ENCODE measurements around the gene TMPRSS3. TPM values are rescaled to one million over a fixed set of nuclear protein-coding genes. Genes with fewer than 3 reads are reported as not detected.

TMPRSS3 gene
- total RNA-seq, 1 experiment from 2014 or later: 4.3 TPM

- Histone ChIP-seq H3K9me2 (ENCODE audit: insufficient read depth) (no peaks in the 10 kb centered on the region), H3K4me1 (replicated peaks; ENCODE audit: insufficient read depth) (no peaks in the 10 kb centered on the region), H3K27ac (no peak overlapping the region), H3K9me3 (ENCODE audit: insufficient read depth, low read depth) (no peaks in the 10 kb centered on the region), H2AFZ (no peak overlapping the region), H4K20me1 (ENCODE audit: insufficient read depth) (no peaks in the 10 kb centered on the region), H3K79me2 (ENCODE audit: low read depth) (no peaks in the 10 kb centered on the region), H3K27me3 (ENCODE audit: insufficient read depth, low read depth) (no peaks in the 10 kb centered on the region), H3K4me3 (no peak overlapping the region), H3K4me2 (no peak overlapping the region), H3K36me3 (ENCODE audit: low read depth) (no peaks in the 10 kb centered on the region), H3F3A (ENCODE audit: insufficient read depth, low read depth) (no peaks in the 10 kb centered on the region)
- ChIA-PET CTCF (no interaction called here), POLR2A (ENCODE audit: unreplicated experiment) (no interaction called here)
- TF ChIP-seq EZH2 (IDR thresholded peaks at IDR 0.05; ENCODE audit: low read depth): no peak
- DNase-seq: no peak
- intact Hi-C loops (cut with micrococcal nuclease; ENCODE audit: unreplicated experiment): no loop called here
- BruUV-seq (replicated peaks): no TSS peak
These were observed 18.5 kb downstream of the TMPRSS3 start for GRCh38 chr21:42377211-42377950.

GRCh38 chr21:42376338-42376982 lies 19.4 kb downstream of the TMPRSS3 start:
- ChIA-PET CTCF (interaction anchor here (0.6 kb wide), 1 partner anchor 58 kb away, joined by 4 read pairs; no protein-coding TSS in a partner anchor), POLR2A (ENCODE audit: unreplicated experiment) (no interaction called here)
- intact Hi-C loops (cut with micrococcal nuclease; ENCODE audit: unreplicated experiment): no loop called here
- Histone ChIP-seq H3K27me3 (ENCODE audit: insufficient read depth, low read depth) (no peaks in the 10 kb centered on the region), H4K20me1 (ENCODE audit: insufficient read depth) (no peaks in the 10 kb centered on the region), H3K9me3 (ENCODE audit: insufficient read depth, low read depth) (no peaks in the 10 kb centered on the region), H2AFZ (no peak overlapping the region), H3K4me2 (no peak overlapping the region), H3F3A (ENCODE audit: insufficient read depth, low read depth) (no peaks in the 10 kb centered on the region), H3K4me1 (replicated peaks; ENCODE audit: insufficient read depth) (no peaks in the 10 kb centered on the region), H3K27ac (no peak overlapping the region), H3K36me3 (ENCODE audit: low read depth) (no peaks in the 10 kb centered on the region), H3K79me2 (ENCODE audit: low read depth) (no peaks in the 10 kb centered on the region), H3K4me3 (no peak overlapping the region), H3K9me2 (ENCODE audit: insufficient read depth) (no peaks in the 10 kb centered on the region)
- TF ChIP-seq CTCF (conservative IDR thresholded peaks at IDR 0.05) (no peak), EZH2 (IDR thresholded peaks at IDR 0.05; ENCODE audit: low read depth) (no peak)
- BruUV-seq (replicated peaks): no TSS peak
- no peak for DNase-seq

GRCh38 chr21:42375966-42376337 lies 19.9 kb downstream of the TMPRSS3 start:
- H4K20me1 ChIP-seq (ENCODE audit: insufficient read depth): no peaks in the 10 kb centered on the region
- H3K4me2 ChIP-seq: no peak overlapping the region
- no peaks in the 10 kb centered on the region for H3K9me2 ChIP-seq (ENCODE audit: insufficient read depth)
- no peak for TF ChIP-seq CTCF (conservative IDR thresholded peaks at IDR 0.05)
- TF ChIP-seq EZH2 (IDR thresholded peaks at IDR 0.05; ENCODE audit: low read depth): no peak
- intact Hi-C loops (cut with micrococcal nuclease; ENCODE audit: unreplicated experiment): no loop called here
- no peak for DNase-seq
- H3K4me1 ChIP-seq (replicated peaks; ENCODE audit: insufficient read depth): no peaks in the 10 kb centered on the region
- no peaks in the 10 kb centered on the region for H3K27me3 ChIP-seq (ENCODE audit: insufficient read depth, low read depth)
- H3K79me2 ChIP-seq (ENCODE audit: low read depth): no peaks in the 10 kb centered on the region
- ChIA-PET CTCF (no interaction called here), POLR2A (ENCODE audit: unreplicated experiment) (no interaction called here)
- no TSS peak for BruUV-seq (replicated peaks)
- no peak overlapping the region for H3K4me3 ChIP-seq
- no peaks in the 10 kb centered on the region for H3K36me3 ChIP-seq (ENCODE audit: low read depth)
- no peaks in the 10 kb centered on the region for H3K9me3 ChIP-seq (ENCODE audit: insufficient read depth, low read depth)
- H3F3A ChIP-seq (ENCODE audit: insufficient read depth, low read depth): no peaks in the 10 kb centered on the region
- no peak overlapping the region for H2AFZ ChIP-seq
- no peak overlapping the region for H3K27ac ChIP-seq

All from PC-9 (cell line).